Measurements from ENCODE around the gene SLIT3.

DNA sequence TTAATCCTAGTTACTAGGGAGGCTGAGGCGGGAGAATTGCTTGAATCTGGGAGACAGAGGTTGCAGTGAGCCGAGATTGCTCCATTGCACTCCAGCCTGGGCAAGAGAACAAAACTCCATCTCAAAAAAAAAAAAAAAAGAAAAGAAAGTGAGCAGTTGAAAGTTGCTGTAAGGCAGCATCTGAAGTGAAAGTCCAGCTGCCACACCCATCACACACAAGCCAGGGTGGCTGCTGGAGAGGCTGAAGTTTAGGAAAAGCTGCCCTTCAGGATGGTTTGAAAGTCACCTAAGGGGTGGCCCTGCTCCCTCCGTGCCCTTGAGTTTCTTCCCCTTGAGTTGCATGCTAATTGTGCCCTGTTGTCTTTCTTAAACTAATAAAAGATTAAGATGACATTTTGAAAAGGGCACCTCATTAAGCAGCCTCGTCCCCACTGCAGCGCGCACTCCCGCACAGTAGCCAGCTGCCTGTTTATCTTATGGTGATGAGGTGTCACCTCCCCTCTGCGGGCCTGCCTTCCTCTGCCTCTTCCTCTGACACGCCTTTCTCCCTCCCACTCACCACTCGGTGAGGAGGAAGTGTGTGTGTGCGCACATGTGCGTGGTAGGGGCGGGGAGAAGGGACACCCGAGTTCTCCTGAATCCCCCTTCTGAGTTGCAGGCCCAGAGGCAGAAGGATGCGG, 617.6 kb downstream of the SLIT3 start:
- TF ChIP-seq FOSL1 (IDR thresholded peaks at IDR 0.05; ENCODE audit: low read depth), result no peak
- no peak for TF ChIP-seq SP1 (IDR thresholded peaks at IDR 0.05; ENCODE audit: low read depth)
- no peak for TF ChIP-seq POLR2A (IDR thresholded peaks at IDR 0.05; ENCODE audit: borderline replicate concordance, extremely low read depth, insufficient read depth, insufficient read length)
- TF ChIP-seq, protein P1, sequence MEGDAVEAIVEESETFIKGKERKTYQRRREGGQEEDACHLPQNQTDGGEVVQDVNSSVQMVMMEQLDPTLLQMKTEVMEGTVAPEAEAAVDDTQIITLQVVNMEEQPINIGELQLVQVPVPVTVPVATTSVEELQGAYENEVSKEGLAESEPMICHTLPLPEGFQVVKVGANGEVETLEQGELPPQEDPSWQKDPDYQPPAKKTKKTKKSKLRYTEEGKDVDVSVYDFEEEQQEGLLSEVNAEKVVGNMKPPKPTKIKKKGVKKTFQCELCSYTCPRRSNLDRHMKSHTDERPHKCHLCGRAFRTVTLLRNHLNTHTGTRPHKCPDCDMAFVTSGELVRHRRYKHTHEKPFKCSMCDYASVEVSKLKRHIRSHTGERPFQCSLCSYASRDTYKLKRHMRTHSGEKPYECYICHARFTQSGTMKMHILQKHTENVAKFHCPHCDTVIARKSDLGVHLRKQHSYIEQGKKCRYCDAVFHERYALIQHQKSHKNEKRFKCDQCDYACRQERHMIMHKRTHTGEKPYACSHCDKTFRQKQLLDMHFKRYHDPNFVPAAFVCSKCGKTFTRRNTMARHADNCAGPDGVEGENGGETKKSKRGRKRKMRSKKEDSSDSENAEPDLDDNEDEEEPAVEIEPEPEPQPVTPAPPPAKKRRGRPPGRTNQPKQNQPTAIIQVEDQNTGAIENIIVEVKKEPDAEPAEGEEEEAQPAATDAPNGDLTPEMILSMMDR (IDR thresholded peaks at IDR 0.05 in 2 of 3, conservative IDR thresholded peaks at IDR 0.05 in 1 of 3; ENCODE audit: borderline replicate concordance in 1 of 3, insufficient read depth in 1 of 3, low read depth in 2 of 3, low read length in 2 of 3), result no peak
- no peak for TF ChIP-seq EZH2phosphoT487 (IDR thresholded peaks at IDR 0.05; ENCODE audit: borderline replicate concordance)
- TF ChIP-seq ZNF274 (IDR thresholded peaks at IDR 0.05; ENCODE audit: low read depth, low read length), result no peak
- TF ChIP-seq POLR2AphosphoS5 (IDR thresholded peaks at IDR 0.05; ENCODE audit: low read depth, low read length), result no peak
- no peak for TF ChIP-seq RAD21 (IDR thresholded peaks at IDR 0.05; ENCODE audit: low read depth)
- TF ChIP-seq, protein P2, sequence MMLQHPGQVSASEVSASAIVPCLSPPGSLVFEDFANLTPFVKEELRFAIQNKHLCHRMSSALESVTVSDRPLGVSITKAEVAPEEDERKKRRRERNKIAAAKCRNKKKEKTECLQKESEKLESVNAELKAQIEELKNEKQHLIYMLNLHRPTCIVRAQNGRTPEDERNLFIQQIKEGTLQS (IDR thresholded peaks at IDR 0.05), result no peak
- TF ChIP-seq CEBPB (IDR thresholded peaks at IDR 0.05; ENCODE audit: low read depth), result no peak
- TF ChIP-seq EZH2 (IDR thresholded peaks at IDR 0.05), result no peak
- TF ChIP-seq MAX (IDR thresholded peaks at IDR 0.05), result no peak
- TF ChIP-seq SIN3A (IDR thresholded peaks at IDR 0.05; ENCODE audit: low read depth), result no peak

All from HCT116 (cell line).